Hypothalamus (tissue), 51 donors: Measurements from ENCODE around the gene MTG2.

Experiments
- DNase-seq, 51 donors: peaks; one replicate each; lab custom pipeline; 2025; lab: John Stamatoyannopoulos, UW

Gene MTG2

GRCh38 chr20:62228982-62229545 is 46.2 kb downstream of the MTG2 start:
- DNase-seq: no peak

DNA sequence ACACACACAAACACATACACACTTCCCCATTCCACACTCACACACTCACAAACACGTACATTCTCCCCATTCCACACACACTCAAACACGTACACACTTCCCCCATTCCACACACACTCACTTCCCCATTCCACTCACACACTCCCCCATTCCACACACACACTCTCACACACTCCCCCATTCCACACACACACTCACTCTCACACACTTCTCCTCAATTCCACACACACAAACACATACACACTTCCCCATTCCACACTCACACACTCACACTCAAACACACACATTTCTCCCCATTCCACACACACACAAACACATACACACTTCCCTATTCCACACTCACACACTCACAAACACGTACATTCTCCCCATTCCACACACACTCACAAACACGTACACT is 46.8 kb downstream of the MTG2 start:
- DNase-seq: no peak

DNA sequence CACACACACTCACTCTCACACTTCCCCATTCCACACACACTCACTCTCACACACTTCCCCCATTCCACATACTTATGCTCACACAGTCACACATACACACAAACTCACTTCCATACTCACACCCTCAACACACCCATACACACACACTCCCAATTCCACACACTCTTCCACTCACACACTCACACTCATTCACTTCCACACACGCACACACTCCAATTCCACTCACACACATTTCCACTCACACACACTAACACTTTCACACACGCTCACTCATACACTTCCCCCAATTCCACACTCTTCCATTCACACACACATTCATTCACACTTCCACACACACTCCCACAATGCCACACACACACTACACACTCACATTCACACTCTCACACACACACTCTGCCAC is 47.4 kb downstream of the MTG2 start:
- no peak for DNase-seq

- no peak for DNase-seq
These were observed 47.9 kb downstream of the MTG2 start for GRCh38 chr20:62230696-62231095.

DNA sequence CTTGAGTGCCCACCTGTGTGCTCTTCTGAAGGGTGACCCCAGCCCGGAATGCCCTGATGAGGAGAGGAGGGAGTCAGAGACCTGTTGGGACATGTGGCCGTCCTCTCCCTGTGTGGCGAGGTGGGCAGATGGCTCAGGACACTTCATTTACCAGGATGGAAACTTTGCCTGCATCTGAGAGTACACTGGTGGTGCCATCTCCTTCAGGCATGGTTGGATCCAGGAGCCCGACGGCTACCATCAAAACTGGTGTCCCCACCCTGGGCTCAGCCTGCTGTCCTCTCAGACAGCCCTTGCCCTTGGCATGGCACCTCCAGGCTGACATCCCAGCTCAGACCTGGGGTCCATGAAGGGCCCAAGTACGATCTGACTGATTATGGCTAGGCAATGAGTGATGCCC is 48.5 kb downstream of the MTG2 start:
- no peak for DNase-seq

DNA sequence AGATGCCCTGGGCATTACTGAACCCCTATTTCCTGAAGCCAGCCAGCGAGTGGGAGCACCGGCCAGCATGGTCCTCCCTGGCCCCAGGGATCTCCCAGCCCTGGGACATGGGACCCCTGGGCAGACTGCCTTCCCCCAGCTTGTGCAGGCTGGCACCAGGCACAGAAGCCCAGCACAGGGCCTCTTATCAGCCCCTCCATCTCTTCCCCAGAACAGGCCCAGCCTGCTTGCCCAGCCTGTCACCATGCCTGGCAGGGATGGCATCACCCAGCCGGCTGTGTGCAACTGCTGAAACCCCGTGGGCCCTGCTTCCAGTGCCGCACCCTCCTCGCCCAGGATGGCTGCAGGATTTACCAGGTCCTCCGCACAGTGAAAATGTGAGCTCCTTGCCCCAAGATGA is 49.4 kb downstream of the MTG2 start:
- no peak for DNase-seq

DNA sequence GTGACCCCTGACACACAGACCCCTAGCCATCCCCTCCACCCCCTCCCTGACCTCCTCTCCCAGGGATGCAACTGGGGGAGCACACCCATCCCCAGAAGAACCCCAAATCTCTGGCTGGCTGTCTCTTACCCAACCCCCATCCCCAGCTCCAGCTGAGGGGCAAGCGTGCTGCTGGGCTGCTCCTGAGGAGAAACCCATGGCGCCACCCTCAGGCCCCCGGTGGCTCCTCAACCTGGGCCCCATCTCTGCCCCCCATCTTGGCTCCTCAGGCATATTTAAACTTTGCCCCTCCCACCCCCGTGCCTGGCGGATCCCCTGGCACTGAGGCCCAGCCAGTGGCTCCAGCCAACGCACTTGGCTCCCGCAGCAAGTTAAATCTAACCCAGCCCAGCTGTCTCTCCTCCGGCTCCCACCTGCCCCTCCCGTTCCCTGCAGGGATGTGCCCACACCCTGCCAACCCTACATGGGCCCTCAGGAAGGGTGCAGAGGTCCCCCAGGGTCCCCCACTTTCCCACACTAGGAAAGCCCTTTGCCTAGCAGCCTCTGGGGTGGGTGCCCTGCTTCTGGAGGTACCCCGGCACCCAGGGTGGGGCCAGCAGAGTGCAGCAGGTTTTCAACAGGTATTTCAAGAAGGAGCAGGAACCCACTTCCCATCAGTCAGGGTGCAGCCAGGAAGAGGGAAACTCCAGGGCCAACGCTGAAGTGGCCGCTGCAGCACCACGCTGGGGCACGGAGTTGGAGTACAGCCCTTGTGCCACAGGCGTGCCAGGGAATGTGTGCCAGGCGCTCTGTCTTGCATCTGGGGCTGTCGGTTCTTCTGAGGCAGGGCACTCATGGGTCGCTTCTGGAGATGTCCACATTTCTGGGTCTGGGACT is 50.2 kb downstream of the MTG2 start:
- DNase-seq: no peak

DNA sequence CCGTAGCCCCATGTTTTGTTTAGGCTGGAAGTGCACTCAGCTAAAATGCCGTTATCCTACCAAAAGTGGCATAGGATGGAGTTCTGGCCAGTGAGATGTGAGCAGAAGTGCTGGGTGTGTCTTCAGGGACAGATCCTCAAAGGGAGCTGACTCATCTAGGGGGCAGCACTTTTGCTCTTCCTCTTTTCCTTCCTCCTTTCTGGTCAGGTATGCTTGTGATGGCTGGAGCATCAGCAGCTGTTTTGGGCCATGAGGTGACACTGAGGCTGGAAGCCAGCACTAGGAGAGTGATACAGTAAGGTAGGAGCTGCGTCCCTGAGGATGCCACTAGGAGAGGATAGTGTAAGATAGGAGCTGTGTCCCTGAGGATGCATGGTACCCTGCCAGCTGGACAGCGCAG is 50.9 kb downstream of the MTG2 start:
- no peak for DNase-seq

GRCh38 chr20:62234339-62234738 is 51.5 kb downstream of the MTG2 start:
- no peak for DNase-seq

DNA sequence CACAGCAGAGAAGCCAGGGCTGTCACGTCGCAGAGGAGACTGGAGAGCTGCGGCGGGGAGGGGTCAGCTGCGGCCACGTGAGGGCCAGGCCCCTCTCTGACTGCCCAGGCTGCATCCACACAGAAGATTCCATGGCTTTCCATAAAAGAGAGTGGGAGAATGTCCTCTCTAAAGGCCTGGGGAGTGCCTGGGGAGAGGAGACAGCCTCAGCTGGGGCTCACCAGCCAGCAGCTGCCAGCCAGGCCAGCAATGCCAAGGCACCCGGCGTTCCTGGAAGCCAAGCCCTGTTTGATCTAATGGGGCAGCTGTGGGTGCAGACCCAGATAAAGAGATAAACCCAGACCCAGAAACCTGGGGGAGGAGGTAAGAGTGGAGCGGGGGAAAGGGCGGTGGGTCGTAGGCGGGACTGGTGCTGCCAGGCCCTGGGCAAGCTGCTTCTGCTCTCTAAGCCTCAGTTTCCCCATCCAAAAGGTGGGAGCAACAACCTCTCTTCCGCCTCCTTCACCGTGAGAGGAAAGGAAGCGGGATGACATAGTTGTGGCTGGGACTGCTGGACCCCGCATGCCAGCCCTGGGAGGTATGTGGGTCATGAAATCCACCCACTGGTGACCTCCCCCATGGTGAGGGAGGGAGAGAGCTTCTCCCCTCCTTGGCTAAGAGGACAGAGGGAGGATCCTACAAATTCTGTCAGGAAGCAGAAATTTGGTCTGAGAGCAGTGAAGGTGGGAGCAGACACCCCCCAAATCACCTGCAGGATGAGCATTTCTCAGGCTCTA is 52.4 kb downstream of the MTG2 start:
- DNase-seq: peak in 2 of 51 donors; percentile 9 to 28

- no peak for DNase-seq
These were observed 52.9 kb downstream of the MTG2 start for GRCh38 chr20:62235777-62236157.

GRCh38 chr20:62236200-62236599 is 53.4 kb downstream of the MTG2 start:
- DNase-seq: no peak

DNA sequence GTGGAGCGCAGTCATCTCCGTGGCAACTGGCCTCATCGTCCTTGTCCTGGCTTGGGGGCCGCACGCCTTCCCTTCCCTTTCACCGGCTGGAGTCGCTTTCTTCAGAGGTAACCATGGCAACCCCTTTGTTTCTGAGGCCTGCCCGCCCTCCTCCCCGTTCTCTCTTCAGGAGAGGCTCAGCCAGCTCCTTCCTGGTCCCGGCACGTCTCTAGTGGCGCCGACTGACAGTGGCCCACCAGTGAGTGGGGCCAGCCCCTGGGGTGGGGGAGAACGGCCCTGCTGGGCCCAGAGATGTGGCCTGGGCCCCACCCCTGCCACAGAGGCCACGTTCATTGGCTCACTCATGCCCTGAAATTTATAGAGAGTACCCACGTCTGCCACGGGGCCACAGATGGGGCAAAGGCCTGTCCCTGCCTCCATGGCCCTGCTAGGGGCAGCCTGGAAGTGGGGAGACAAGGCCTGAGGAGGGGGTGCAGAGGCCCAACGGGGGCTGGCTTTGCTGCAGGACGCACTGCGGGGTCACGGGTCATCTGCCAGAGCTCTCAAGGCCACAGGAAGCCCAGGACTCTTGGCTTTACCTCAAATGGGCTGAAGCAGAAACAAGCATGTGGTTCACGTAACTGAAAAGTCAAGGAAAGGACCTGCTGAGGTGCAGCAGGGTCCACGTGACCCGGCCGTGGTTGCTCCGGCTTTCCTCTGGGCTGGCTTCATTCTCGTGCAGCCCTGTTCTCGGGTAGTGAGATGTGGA is 54.1 kb downstream of the MTG2 start:
- DNase-seq: peak in 28 of 51 donors; percentile 8 to 65 (median 40)

GRCh38 chr20:62237514-62237800 is 54.6 kb downstream of the MTG2 start:
- no peak for DNase-seq

GRCh38 chr20:62237801-62238568 is 55.2 kb downstream of the MTG2 start, which contains the start of gene OSBPL2:
Gene OSBPL2 (plus strand): TSS chr20:62238521. CDS start chr20:62256185, 17,664 bp downstream.
- DNase-seq: peak; percentile 82 to 100 (median 98)

GRCh38 chr20:62238569-62239277 is 55.9 kb downstream of the MTG2 start:
- no peak for DNase-seq

DNA sequence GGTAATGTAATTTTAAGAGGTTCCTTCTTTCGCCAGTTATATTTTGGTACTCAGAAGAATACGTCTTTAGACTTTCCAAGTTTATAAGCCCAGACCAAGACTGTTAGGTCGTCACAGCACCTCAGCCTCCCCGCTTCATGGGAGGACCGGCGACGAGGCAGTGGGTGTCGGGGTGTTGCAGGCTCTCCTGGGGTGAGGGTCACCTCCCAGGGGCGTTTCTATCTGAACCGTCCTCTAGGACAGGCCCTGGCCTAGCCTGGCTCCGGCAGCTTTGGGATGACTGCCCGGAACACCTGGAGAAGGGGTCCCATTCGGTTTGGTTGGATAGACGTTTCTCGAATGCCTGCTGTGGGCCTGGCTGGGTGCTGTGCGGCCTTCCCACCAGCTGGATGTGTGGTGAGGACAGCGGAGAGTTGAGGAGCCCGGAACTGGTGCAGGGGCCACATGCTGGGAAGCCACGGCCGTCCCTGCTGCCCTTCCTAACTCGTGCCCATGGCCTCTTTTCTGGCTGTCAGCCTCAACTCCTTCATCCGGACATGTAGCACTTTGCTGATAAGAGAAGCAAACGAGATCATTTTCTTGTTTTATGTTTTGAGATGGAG is 56.6 kb downstream of the MTG2 start:
- no peak for DNase-seq

DNA sequence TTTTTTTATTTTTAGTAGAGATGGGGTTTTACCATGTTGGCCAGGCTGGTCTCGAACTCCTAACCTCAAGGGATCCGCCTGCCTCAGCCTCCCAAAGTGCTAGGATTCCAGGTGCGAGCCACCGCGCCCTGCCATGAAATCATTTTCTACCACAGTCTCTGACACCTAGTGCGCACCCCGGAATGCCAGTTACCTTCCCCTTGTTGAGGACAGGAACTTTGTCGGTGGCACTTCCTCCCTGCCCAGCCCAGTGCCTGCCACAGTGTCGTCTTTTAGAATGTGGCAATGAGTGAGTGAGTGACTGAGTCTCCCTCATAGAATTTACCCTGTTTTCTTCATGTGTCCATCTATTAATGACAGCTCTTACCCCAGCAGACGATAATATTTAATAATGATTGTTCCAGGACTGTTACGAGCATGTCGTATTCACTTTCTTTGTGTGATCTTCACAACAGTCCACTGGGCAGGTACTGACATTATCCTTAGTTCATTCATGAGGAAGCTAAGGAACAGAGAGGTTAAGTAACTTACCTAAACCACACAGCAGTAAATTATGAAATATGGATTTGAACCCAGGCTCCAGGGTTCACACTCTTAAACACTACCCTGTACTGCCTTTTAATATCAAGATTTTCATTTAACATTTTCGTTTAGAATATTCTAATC is 57.3 kb downstream of the MTG2 start:
- no peak for DNase-seq

DNA sequence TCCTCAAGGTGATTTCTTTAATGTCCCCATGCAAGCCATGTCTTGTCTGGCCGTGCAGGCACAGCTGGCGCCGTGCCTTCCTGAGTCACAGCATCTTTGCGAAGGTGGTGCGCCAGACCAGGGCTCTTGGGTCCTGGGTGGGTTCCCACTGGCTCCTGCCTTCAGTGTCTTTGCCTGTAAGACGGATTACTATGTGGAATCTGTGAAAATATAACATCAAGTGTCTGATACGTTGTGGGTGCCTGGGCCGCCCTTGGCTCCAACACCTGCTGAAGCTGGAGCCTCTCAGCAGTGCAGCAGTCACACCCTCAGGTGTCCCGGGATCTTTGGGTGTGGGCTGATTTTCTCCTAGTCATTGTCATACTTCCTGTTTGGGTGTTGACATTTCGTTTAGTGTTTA is 58.7 kb downstream of the MTG2 start:
- DNase-seq: no peak
